NCI-H1092 (cell line): ENCODE measurements around the gene MLC1.
A peak's percentile ranks its signal among the peaks of the same experiment; 100 is the strongest.

Source experiments
- DNase-seq: peaks from one replicate; lab custom pipeline; 2025; lab: John Stamatoyannopoulos, UW

MLC1 gene

GRCh38 chr22:50076646-50077535 lies 8.3 kb downstream of the MLC1 start:
- DNase-seq: no peak

GRCh38 chr22:50074551-50075530 lies 10.4 kb downstream of the MLC1 start:
- DNase-seq: peak; percentile 5

GRCh38 chr22:50074056-50074455 lies 11.2 kb downstream of the MLC1 start:
- DNase-seq: no peak

GRCh38 chr22:50072714-50073538 lies 12.3 kb downstream of the MLC1 start:
- DNase-seq: no peak

GRCh38 chr22:50072167-50072555 lies 13.1 kb downstream of the MLC1 start:
- no peak for DNase-seq

- DNase-seq: no peak
These were observed 13.6 kb downstream of the MLC1 start for GRCh38 chr22:50071432-50072166.

- DNase-seq: no peak
These were observed 14.9 kb downstream of the MLC1 start for GRCh38 chr22:50070366-50070765.

GRCh38 chr22:50068096-50068495 lies 17.1 kb downstream of the MLC1 start:
- DNase-seq: no peak

GRCh38 chr22:50067244-50067643 lies 18.0 kb downstream of the MLC1 start:
- DNase-seq: no peak

- DNase-seq: no peak
These were observed 20.8 kb downstream of the MLC1 start for GRCh38 chr22:50064453-50064852.

- DNase-seq: no peak
These were observed 21.4 kb downstream of the MLC1 start for GRCh38 chr22:50063589-50064393.

GRCh38 chr22:50062509-50063135 lies 22.6 kb downstream of the MLC1 start:
- no peak for DNase-seq

- no peak for DNase-seq
These were observed 23.3 kb downstream of the MLC1 start for GRCh38 chr22:50061824-50062355.

GRCh38 chr22:50061141-50061823 lies 23.9 kb downstream of the MLC1 start:
- DNase-seq: no peak

GRCh38 chr22:50060441-50061140 lies 24.6 kb downstream of the MLC1 start:
- no peak for DNase-seq

- DNase-seq: no peak
These were observed 25.4 kb downstream of the MLC1 start for GRCh38 chr22:50059881-50060262.

- DNase-seq: no peak
These were observed 26.0 kb downstream of the MLC1 start for GRCh38 chr22:50058906-50059880.
